Adrenal gland (tissue), 5 donors: Measurements from ENCODE around the gene PSME1.
A peak's percentile ranks its signal among the peaks of the same experiment; 100 is the strongest.

Experiments
- POLR2A ChIP-seq, 2 donors: fragments of 450-650 bp; IDR thresholded peaks; one replicate each; pipeline ENCODE4 v1.6.1; 2017; ENCODE audit warnings: antibody characterized with exemption in 2 of 2, mild to moderate bottlenecking in 2 of 2, moderate library complexity in 1 of 2
- TF ChIP-seq, protein P1 (sequence below), 6 experiments: fragments of 450-650 bp in 4 of 6; fragments of 200-600 bp in 2 of 6; sonication (generic) in 1 of 6; IDR thresholded peaks; 1 replicate in 5 of 6; 2 replicates in 1 of 6; pipeline versions ENCODE4 v1.5.1 to v1.8.0; 2016 to 2021; ENCODE audit warnings: antibody characterized with exemption in 6 of 6, mild to moderate bottlenecking in 2 of 6, moderate library complexity in 1 of 6
- donor health status: DM: no; HTN: no; CAD: no.

DNA sequence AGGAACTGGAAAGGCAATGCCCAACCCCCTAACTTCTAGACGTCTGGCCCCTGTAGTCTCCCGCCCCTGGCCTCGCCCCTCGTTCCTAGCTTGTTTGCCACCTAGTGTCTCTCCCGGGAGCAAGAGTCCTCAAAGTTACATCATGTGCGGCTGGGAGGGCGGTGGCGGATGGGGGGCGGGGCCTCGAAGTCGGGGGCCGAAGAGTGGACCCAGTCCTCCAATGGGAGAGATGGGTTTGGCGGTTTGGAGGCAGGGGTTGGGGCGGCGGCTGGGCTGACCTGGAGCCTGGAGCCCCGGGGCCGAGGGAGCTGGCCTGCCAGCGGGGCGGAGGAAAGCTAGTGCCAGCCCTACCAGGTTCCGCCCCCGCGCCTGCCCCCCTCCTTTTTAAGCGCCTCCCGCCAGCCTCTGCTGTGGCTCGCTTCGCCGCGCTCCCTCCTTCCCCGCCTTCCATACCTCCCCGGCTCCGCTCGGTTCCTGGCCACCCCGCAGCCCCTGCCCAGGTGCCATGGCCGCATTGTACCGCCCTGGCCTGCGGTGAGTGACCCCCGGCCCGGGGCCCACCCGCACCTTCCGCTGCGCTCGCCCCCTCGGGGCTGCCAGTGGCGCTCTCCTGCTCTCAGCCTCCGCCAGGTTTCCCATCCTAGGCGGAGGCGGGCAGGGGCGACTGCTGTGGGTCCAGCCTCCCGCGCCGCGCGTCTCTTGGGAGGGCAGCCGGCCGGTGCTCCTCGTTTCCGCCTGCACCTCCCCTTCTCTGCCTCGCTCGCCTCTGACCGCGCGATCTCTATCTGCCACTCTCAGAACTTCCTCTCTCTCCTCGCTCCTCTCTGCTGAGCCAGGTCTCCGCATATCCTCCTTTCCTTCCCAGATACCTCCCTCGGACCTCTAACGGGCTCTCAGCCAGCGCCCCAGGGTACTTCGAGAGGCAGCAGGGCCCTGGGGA lies 41.8 kb upstream of the PSME1 start, which contains the start of gene PCK2:
- TF ChIP-seq, protein P1, sequence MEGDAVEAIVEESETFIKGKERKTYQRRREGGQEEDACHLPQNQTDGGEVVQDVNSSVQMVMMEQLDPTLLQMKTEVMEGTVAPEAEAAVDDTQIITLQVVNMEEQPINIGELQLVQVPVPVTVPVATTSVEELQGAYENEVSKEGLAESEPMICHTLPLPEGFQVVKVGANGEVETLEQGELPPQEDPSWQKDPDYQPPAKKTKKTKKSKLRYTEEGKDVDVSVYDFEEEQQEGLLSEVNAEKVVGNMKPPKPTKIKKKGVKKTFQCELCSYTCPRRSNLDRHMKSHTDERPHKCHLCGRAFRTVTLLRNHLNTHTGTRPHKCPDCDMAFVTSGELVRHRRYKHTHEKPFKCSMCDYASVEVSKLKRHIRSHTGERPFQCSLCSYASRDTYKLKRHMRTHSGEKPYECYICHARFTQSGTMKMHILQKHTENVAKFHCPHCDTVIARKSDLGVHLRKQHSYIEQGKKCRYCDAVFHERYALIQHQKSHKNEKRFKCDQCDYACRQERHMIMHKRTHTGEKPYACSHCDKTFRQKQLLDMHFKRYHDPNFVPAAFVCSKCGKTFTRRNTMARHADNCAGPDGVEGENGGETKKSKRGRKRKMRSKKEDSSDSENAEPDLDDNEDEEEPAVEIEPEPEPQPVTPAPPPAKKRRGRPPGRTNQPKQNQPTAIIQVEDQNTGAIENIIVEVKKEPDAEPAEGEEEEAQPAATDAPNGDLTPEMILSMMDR (IDR thresholded peaks at IDR 0.05): peak in 3 of 6 experiments; percentile 8 to 25 (median 14)
- TF ChIP-seq POLR2A (IDR thresholded peaks at IDR 0.05): peak; percentile 46 to 64
